Panc1 (cell line): ENCODE measurements around the gene OFD1.
"Not testable (repeated sequence)": the region's sequence is repeated elsewhere in the genome, so short reads cannot be mapped to it uniquely, and the experiment has no call there.

ENCODE experiments used
- POLR2AphosphoS5 ChIP-seq: IDR thresholded peaks from 2 replicates; pipeline ENCODE4 v1.6.1; 2012; ENCODE audit warnings: mild to moderate bottlenecking, low read depth, low read length, moderate library complexity
- SIN3A ChIP-seq: IDR thresholded peaks from 2 replicates; pipeline ENCODE4 v1.6.1; 2012; ENCODE audit warnings: low read depth, mild to moderate bottlenecking, low read length, moderate library complexity, borderline replicate concordance; ENCODE audit not compliant: insufficient read depth
- TF ChIP-seq, protein P1 (sequence below): fragments of 450-650 bp; IDR thresholded peaks from 2 replicates; pipeline ENCODE4 v1.5.1; 2017; ENCODE audit warnings: mild to moderate bottlenecking

GRCh38 chrX:13724878-13725277 is 9.7 kb upstream of the OFD1 start:
- TF ChIP-seq, protein P1, sequence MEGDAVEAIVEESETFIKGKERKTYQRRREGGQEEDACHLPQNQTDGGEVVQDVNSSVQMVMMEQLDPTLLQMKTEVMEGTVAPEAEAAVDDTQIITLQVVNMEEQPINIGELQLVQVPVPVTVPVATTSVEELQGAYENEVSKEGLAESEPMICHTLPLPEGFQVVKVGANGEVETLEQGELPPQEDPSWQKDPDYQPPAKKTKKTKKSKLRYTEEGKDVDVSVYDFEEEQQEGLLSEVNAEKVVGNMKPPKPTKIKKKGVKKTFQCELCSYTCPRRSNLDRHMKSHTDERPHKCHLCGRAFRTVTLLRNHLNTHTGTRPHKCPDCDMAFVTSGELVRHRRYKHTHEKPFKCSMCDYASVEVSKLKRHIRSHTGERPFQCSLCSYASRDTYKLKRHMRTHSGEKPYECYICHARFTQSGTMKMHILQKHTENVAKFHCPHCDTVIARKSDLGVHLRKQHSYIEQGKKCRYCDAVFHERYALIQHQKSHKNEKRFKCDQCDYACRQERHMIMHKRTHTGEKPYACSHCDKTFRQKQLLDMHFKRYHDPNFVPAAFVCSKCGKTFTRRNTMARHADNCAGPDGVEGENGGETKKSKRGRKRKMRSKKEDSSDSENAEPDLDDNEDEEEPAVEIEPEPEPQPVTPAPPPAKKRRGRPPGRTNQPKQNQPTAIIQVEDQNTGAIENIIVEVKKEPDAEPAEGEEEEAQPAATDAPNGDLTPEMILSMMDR = not testable (repeated sequence)
- not testable (repeated sequence) for TF ChIP-seq SIN3A, POLR2AphosphoS5
